DMS53 (cell line): ENCODE data around the gene HSD17B13.
"Not testable (repeated sequence)": the region's sequence is repeated elsewhere in the genome, so short reads cannot be mapped to it uniquely, and the experiment has no call there.

Source experiments
- DNase-seq: peaks from one replicate; lab custom pipeline; 2025; lab: John Stamatoyannopoulos, UW

The HSD17B13 gene, protein sequence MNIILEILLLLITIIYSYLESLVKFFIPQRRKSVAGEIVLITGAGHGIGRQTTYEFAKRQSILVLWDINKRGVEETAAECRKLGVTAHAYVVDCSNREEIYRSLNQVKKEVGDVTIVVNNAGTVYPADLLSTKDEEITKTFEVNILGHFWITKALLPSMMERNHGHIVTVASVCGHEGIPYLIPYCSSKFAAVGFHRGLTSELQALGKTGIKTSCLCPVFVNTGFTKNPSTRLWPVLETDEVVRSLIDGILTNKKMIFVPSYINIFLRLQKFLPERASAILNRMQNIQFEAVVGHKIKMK

DNA sequence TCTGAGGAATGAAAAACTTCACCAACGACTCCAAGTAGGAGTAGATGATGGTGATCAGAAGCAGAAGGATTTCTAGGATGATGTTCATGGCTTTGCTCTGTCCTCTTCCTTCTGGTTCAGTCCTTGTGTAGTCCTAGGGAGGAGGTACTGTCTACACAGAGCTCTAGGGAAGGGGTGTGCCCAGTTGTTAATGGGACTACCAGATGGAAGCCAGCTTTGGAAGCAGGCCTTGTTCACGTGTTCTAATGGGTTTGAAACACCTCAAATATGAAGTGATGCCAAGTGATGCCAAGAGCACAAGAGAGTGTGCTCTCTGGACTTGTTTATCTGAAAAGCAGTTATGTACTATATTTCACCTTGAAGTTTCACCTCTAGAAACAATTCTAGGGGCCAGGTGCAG lies at the start of gene HSD17B13:
TSS of gene HSD17B13 (minus strand) at position 129 of the 400 bp plus-strand sequence. CDS start at position 88, 41 bp downstream.
- DNase-seq, result no peak

- no peak for DNase-seq
Observed at GRCh38 chr4:87370068-87370467, 47.4 kb upstream of the HSD17B13 start.

DNA sequence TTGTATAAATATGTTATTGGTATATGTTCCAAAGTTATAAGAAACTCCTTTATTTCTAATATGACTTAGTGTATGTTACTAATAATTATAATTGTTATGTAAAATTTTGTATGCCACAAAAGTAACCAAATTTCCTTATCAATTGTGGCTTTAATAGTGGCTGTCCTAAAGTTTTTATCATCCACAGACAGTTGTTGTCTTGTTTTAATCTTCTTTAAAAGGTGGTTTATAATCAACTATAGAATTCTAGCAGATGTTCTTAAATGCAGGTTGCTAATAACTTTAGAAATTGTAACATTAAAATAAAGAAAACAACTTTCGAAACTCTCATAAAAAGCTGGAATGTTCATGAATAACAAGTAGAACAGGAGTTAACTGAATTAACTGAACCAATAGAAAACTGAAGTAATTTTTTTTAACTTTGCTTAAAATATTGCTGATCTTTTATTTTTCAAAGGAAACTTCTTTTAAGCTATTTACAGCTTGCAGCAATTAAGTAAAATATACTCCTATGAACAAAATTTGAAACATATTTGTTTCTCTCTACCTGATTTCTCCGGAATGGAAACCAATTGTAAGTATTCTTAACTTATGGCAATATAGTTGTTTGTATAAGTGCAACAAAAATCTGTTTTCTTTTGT lies 44.0 kb upstream of the HSD17B13 start:
- DNase-seq, result no peak

DNA sequence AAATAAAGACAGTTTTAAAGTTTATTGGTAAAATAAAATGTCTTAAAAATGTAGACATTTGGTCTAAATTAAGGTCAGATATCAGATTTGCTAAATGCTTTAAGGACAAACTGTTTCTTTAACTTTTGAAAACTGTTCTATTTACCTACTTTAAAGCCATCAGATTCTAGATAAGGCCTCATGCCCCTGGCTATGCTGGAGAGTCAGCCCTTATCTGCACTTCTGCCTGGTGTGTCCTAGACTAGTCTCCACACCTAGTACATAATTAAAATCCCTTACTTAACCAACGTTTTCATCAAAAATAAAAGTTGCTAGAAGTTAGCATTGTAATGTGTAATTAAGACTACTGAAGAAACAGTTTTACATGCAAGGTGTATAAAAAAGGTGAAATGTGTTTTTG lies 42.7 kb upstream of the HSD17B13 start:
- DNase-seq, result no peak

GRCh38 chr4:87363552-87363951 lies 40.9 kb upstream of the HSD17B13 start:
- no peak for DNase-seq

- DNase-seq, result no peak
Observed at GRCh38 chr4:87360338-87360935, 37.8 kb upstream of the HSD17B13 start.

DNA sequence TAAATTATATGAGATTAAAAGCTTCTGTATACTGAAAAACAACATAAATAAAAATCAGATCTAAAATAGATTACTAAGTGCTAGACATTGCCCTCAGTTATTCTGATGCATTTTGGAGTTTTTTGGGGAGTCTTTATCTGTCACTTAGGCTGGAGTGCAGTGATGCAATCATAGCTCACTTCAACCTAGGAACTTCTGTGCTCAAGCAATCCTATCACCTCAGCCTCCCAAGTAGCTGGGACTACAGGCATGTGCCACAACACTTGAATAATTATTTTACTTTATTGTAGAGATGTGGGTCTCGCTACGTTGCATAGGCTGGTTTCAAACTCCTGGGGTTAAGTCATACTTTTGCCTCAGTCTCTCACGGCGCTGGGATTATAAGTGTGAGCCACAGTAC lies 36.6 kb upstream of the HSD17B13 start:
- DNase-seq, result no peak

DNA sequence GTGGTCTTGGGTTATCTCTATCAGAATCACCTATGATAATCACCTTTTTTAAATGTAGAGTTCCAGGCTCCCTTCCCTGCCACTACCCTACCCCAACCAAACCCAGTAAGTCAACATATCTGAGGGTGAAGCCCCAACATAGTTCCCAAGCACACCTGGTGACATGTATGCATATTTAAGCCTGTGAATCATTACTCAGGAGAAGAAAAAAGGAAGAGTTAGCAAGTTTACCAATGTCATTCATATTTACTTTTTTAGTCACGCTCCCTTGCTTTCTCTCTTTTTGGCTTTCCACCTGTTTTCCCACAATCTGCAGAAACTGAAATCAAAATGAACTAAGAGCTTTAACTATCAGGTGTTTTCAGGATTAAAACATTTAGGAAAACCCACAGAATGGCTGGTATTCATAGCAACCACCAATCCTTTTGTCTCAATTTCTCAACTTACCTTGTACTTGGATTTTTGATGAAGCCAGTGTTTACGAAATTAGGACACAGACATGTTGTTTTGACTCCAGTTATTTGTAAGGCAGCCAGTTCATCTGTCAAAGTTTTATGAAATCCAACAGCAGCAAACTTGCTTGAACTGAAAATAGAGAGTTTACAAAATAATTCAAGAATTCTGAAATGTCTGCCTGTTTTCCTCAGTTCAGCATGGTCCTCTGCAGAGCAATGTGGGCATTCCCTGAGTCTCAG lies 34.3 kb upstream of the HSD17B13 start:
- DNase-seq, result peak; percentile 25

- no peak for DNase-seq
Observed at GRCh38 chr4:87354168-87355102, 31.8 kb upstream of the HSD17B13 start.

DNA sequence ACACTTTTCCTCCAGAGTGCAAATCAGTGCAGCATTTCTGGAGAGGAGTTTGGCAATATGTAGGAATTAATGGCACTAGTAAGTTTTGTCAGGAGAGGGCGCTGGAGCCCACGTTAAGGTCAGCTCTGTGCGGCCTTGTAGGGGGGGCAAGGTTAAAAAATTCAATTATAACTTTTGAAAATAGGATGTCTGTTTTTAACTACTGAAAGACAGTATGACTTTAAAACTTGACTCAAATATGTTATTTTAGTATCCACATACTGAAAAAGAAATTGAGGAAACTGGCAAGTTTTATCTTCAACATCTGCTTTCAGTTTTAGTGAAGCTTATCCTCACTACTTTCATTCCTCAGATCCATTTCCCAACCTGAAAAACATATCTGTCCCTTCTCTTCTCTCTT lies 30.9 kb upstream of the HSD17B13 start:
- peak; percentile 43 for DNase-seq

DNA sequence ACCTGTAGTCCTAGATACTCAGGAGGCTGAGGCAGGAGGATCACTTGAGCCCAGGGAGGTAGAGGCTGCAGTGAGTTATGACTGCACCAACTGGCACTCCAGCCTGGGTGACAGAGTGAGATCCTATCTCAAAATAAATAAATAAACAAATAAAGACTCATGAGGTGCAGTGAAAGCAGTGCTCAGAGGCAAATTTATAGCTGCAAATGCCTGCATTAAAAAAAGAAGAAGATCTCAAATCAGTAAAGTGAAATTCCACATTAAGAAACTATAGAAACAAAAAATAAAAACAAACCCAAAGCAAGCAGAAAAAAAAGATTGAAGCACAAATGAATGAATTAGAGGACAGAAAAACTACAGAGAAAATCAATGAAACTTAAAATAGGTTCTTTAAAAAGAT lies 22.5 kb upstream of the HSD17B13 start:
- no peak for DNase-seq

- peak; percentile 5 for DNase-seq
Observed at GRCh38 chr4:87342872-87343271, 20.2 kb upstream of the HSD17B13 start.

- DNase-seq, result not testable (repeated sequence)
Observed at GRCh38 chr4:87341954-87342635, 19.4 kb upstream of the HSD17B13 start.

DNA sequence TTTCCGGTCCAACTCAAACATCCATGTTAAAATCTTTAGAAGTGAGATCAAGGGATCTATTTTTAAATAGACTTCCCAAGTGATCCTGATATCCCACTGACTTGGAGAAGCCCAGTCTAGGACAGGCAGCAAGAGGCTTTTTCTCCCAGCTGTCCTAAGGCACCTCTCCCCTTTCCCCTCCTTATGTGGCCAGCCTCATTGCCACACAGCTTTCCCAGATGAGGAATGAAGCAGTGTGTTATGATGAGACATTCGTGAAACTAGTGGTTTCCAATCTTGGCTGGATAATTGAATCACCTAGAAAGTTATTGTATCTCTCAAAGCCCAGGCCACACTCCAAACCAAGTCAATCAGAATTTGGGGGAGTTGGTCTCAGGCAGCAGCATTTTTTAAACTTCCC lies 16.8 kb upstream of the HSD17B13 start:
- DNase-seq, result no peak

- no peak for DNase-seq
Observed at GRCh38 chr4:87337361-87337760, 14.7 kb upstream of the HSD17B13 start.

DNA sequence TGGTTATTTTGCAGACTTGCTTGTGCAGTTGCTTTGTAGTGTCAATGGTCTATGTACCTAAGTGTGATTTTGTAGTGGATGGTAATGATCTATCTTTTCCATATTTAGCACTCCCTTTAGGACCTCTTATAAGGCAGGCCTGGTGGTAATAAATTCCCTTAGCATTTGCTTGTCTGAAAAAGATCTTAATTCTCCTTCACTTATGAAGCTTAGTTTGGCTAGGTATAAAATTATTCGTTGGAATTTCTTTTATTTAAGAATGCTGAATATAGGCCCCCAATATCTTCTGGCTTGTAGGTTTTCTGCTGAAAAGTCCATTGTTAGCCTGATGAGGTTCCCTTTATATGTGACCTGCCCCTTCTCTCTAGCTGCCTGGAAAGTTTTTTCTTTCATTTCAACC lies 10.6 kb upstream of the HSD17B13 start:
- DNase-seq, result no peak

DNA sequence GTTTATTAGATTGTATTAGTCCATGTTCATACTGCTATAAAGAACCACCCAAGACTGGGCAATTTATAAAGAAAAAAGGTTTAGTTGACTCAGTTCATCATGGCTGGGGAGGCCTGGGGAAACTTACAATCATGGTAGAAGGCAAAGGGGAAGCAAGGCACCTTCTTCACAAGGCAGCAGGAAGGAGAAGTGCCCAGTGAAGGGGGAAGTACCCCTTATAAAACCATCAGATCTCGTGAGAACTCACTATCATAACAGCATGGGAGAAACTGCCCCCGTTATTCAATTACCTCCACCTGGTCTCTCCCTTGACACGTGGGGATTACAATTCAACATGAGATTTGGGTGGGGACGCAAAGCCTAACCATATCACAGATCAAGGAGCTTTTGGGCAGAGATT lies 8.1 kb upstream of the HSD17B13 start:
- DNase-seq, result no peak

DNA sequence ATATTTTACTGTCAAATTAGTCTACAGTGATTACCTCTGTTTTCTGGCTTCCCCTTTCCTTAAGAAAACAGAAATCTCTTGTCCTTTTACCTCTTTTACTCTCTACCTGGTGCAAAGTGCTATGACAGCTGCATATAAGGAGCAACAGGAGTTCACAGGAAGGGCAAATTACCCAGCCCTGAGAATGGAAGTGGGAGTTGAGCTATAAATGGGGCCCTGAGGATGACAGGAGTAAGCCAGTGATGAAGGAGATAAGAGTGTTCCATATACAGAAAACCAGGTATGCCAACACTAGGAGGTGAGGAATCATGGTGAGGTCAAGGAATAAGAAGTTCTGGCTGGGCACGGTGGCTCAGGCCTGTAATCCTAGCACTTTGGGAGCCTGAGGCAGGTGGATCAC lies 4.5 kb upstream of the HSD17B13 start:
- DNase-seq, result no peak

DNA sequence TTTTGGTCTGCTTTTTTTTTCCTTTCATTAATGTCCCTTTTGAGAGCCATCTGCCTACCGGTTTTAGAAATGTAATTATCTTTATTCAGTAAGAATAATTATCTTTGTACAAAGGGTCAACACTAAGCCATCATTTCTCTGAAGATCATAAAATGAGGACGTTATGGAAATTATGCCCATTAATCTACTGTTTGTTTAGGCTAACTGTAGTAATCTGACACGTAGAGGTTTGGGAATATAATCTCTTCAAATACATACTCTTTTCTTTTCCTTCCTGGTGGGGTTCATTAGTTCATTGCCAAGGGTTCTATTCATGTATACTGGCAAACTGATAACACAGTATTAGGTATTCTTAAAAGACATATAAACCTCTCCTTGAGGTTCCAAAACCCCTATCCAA lies 3.8 kb upstream of the HSD17B13 start:
- no peak for DNase-seq

GRCh38 chr4:87321888-87322287 lies 794 bp downstream of the HSD17B13 start:
- no peak for DNase-seq

GRCh38 chr4:87317527-87317926 lies 5.2 kb downstream of the HSD17B13 start:
- peak; percentile 8 for DNase-seq
